ENCODE results near the gene EYS.
A peak's percentile ranks its signal among the peaks of the same experiment; 100 is the strongest.

DNA sequence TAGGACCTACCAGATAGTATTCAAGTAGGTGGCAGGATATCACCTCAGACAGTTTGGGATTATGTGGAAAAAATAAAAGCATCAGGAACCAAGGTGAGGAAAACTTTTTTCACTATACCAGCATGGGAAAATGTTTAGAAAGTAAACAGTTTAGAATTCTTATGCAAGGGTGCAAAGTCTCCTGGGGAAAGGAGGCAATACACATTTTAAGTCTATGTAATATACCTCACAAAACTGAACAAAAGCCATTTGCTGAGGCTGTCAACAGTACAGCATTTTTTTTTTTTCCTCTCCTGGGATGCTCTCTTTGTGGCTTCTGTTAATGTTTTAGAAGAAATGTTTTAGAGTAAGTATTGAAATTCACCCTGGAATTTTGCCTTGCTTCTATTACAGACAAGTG is 1997.9 kb downstream of the EYS start:
- TF ChIP-seq ZNF549 (CRISPR knock-in tag; IDR thresholded peaks at IDR 0.05): no peak
- TF ChIP-seq, protein P1, sequence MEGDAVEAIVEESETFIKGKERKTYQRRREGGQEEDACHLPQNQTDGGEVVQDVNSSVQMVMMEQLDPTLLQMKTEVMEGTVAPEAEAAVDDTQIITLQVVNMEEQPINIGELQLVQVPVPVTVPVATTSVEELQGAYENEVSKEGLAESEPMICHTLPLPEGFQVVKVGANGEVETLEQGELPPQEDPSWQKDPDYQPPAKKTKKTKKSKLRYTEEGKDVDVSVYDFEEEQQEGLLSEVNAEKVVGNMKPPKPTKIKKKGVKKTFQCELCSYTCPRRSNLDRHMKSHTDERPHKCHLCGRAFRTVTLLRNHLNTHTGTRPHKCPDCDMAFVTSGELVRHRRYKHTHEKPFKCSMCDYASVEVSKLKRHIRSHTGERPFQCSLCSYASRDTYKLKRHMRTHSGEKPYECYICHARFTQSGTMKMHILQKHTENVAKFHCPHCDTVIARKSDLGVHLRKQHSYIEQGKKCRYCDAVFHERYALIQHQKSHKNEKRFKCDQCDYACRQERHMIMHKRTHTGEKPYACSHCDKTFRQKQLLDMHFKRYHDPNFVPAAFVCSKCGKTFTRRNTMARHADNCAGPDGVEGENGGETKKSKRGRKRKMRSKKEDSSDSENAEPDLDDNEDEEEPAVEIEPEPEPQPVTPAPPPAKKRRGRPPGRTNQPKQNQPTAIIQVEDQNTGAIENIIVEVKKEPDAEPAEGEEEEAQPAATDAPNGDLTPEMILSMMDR (CRISPR knock-in tag; IDR thresholded peaks at IDR 0.05): no peak
- TF ChIP-seq, protein P2, sequence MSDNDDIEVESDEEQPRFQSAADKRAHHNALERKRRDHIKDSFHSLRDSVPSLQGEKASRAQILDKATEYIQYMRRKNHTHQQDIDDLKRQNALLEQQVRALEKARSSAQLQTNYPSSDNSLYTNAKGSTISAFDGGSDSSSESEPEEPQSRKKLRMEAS (IDR thresholded peaks at IDR 0.05): no peak
- TF ChIP-seq HNF4A (CRISPR knock-in tag; IDR thresholded peaks at IDR 0.05): peak; percentile 87
- no peak for TF ChIP-seq JUND (CRISPR knock-in tag; IDR thresholded peaks at IDR 0.05)

Measured in HepG2 (cell line).